HL-60 (cell line): ENCODE data around the gene XRN2.

Experiments used
- CTCF ChIP-seq: IDR thresholded peaks from one replicate; pipeline ENCODE4 v1.5.1; 2011; ENCODE audit warnings: low read length, control low read depth, inconsistent platforms; ENCODE audit not compliant: insufficient read depth
- GABPA ChIP-seq: IDR thresholded peaks from 2 replicates; pipeline ENCODE4 v1.6.1; 2012; ENCODE audit warnings: low read depth
- POLR2AphosphoS5 ChIP-seq: IDR thresholded peaks from 2 replicates; pipeline ENCODE4 v1.6.1; 2012; ENCODE audit warnings: low read depth
- REST ChIP-seq: IDR thresholded peaks from 2 replicates; pipeline ENCODE4 v1.6.1; 2012; ENCODE audit warnings: low read depth; ENCODE audit not compliant: insufficient replicate concordance
- SPI1 ChIP-seq: IDR thresholded peaks from 2 replicates; pipeline ENCODE4 v1.6.1; 2012; ENCODE audit warnings: low read depth, mild to moderate bottlenecking, borderline replicate concordance

GRCh38 chr20:21437248-21437647 lies 134.1 kb downstream of the XRN2 start:
- no peak for TF ChIP-seq REST
- no peak for TF ChIP-seq GABPA
- no peak for TF ChIP-seq CTCF
- TF ChIP-seq POLR2AphosphoS5 = no peak
- no peak for TF ChIP-seq SPI1
